Measurements from ENCODE around the gene HOATZ. TPM values are rescaled to one million over a fixed set of nuclear protein-coding genes. Genes with fewer than 3 reads are reported as not detected.
A peak's percentile ranks its signal among the peaks of the same experiment; 100 is the strongest.

The HOATZ gene
- total RNA-seq, 1 donor from 2014 or later: 0.43 TPM

- Mint-ChIP-seq H3K4me3 (ENCODE audit: unreplicated experiment) (no peak overlapping the region), H3K27me3 (ENCODE audit: low read depth, unreplicated experiment) (no peaks in the 10 kb centered on the region), H3K36me3 (ENCODE audit: low read depth, unreplicated experiment) (no peaks in the 10 kb centered on the region), H3K27ac (ENCODE audit: unreplicated experiment) (peak overlapping the region; percentile 55), H3K4me1 (ENCODE audit: low read depth, unreplicated experiment) (peaks cover 51% of the 10 kb centered on the region), H3K9me3 (ENCODE audit: unreplicated experiment) (no peaks in the 10 kb centered on the region)
- Histone ChIP-seq H3K4me1 (ENCODE audit: insufficient read depth, low read length) (peaks cover 30% of the 10 kb centered on the region), H3K4me2 (ENCODE audit: low read length) (no peak overlapping the region), H2AFZ (ENCODE audit: low read depth, low read length) (no peak overlapping the region), H4K20me1 (ENCODE audit: insufficient read depth, low read length) (no peaks in the 10 kb centered on the region), H3K9ac (ENCODE audit: low read length) (no peak overlapping the region), H3K4me3 (ENCODE audit: insufficient read depth, low read depth, low read length) (no peak overlapping the region), H3K36me3 (ENCODE audit: insufficient read depth, low read length) (no peaks in the 10 kb centered on the region), H3K9me3 (ENCODE audit: insufficient read depth, low read depth, low read length) (no peaks in the 10 kb centered on the region), H3K27me3 (ENCODE audit: insufficient read depth, low read length) (no peaks in the 10 kb centered on the region), H3K27ac (ENCODE audit: low read depth, low read length) (no peak overlapping the region), H3K79me2 (ENCODE audit: insufficient read depth, low read length) (no peaks in the 10 kb centered on the region)
- peak; percentile 84 for DNase-seq (ENCODE audit: low read depth)
- no peak for TF ChIP-seq EZH2 (IDR thresholded peaks at IDR 0.05; ENCODE audit: insufficient read depth, low read length)
- no peak for FAIRE-seq
Observed at GRCh38 chr11:111530091-111530490, 15.5 kb downstream of the HOATZ start.

GRCh38 chr11:111531136-111531535 is 16.6 kb downstream of the HOATZ start:
- no peak for TF ChIP-seq EZH2 (IDR thresholded peaks at IDR 0.05; ENCODE audit: insufficient read depth, low read length)
- TF ChIP-seq, protein P1, sequence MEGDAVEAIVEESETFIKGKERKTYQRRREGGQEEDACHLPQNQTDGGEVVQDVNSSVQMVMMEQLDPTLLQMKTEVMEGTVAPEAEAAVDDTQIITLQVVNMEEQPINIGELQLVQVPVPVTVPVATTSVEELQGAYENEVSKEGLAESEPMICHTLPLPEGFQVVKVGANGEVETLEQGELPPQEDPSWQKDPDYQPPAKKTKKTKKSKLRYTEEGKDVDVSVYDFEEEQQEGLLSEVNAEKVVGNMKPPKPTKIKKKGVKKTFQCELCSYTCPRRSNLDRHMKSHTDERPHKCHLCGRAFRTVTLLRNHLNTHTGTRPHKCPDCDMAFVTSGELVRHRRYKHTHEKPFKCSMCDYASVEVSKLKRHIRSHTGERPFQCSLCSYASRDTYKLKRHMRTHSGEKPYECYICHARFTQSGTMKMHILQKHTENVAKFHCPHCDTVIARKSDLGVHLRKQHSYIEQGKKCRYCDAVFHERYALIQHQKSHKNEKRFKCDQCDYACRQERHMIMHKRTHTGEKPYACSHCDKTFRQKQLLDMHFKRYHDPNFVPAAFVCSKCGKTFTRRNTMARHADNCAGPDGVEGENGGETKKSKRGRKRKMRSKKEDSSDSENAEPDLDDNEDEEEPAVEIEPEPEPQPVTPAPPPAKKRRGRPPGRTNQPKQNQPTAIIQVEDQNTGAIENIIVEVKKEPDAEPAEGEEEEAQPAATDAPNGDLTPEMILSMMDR (IDR thresholded peaks at IDR 0.05; ENCODE audit: insufficient read depth, low read depth, low read length): no peak
- no peaks in the 10 kb centered on the region for H3K9me3 ChIP-seq (ENCODE audit: insufficient read depth, low read depth, low read length)
- H3K4me2 ChIP-seq (ENCODE audit: low read length): peak overlapping the region; percentile 65
- no peak overlapping the region for H3K4me3 Mint-ChIP-seq (ENCODE audit: unreplicated experiment)
- no peak overlapping the region for H2AFZ ChIP-seq (ENCODE audit: low read depth, low read length)
- peak overlapping the region; percentile 68 for H3K27ac ChIP-seq (ENCODE audit: low read depth, low read length)
- H3K9ac ChIP-seq (ENCODE audit: low read length): no peak overlapping the region
- peak overlapping the region; percentile 5 for H3K27ac Mint-ChIP-seq (ENCODE audit: unreplicated experiment)
- H3K36me3 ChIP-seq (ENCODE audit: insufficient read depth, low read length): no peaks in the 10 kb centered on the region
- no peaks in the 10 kb centered on the region for H3K27me3 ChIP-seq (ENCODE audit: insufficient read depth, low read length)
- no peak overlapping the region for H3K4me3 ChIP-seq (ENCODE audit: insufficient read depth, low read depth, low read length)
- no peaks in the 10 kb centered on the region for H4K20me1 ChIP-seq (ENCODE audit: insufficient read depth, low read length)
- peaks cover 44% of the 10 kb centered on the region for H3K4me1 Mint-ChIP-seq (ENCODE audit: low read depth, unreplicated experiment)
- no peak for FAIRE-seq
- DNase-seq (ENCODE audit: low read depth): no peak
- H3K27me3 Mint-ChIP-seq (ENCODE audit: low read depth, unreplicated experiment): no peaks in the 10 kb centered on the region
- peaks cover 30% of the 10 kb centered on the region for H3K4me1 ChIP-seq (ENCODE audit: insufficient read depth, low read length)
- H3K36me3 Mint-ChIP-seq (ENCODE audit: low read depth, unreplicated experiment): no peaks in the 10 kb centered on the region
- H3K79me2 ChIP-seq (ENCODE audit: insufficient read depth, low read length): no peaks in the 10 kb centered on the region
- no peaks in the 10 kb centered on the region for H3K9me3 Mint-ChIP-seq (ENCODE audit: unreplicated experiment)

DNA sequence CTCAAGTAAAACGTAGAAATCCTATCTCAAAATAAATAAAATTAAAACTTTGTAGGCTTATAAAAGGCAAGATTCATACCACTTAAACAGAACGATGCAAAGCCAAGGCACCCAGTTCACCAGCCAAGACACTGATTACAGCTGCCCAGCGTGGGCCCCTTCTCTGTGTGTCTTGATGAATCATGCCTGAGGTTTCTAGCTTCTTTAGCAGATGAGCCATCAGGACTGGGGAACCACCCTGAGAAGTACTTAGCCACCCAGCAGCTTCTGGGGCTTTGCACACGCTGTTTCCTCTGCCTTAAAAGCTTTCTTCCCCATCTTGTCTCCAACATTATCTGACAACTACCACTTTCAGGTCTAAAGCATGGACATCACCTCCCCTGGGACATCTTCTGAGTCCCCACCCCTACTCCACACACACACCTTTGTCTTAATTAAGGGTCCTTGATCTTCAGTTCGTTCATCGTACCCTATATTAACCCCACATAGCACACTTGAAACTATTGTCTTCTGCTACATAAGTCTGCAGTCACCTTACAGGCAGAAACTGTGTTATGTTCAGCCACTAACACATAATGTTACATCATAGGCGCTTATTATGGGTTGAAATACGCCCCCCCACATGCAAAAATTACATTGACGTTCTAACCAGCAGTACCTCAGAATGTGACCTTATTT is 17.2 kb downstream of the HOATZ start:
- H3K4me2 ChIP-seq (ENCODE audit: low read length): peak overlapping the region; percentile 65
- peak overlapping the region; percentile 48 for H2AFZ ChIP-seq (ENCODE audit: low read depth, low read length)
- H3K4me1 Mint-ChIP-seq (ENCODE audit: low read depth, unreplicated experiment): peaks cover 39% of the 10 kb centered on the region
- no peak overlapping the region for H3K4me3 Mint-ChIP-seq (ENCODE audit: unreplicated experiment)
- H3K9ac ChIP-seq (ENCODE audit: low read length): peak overlapping the region; percentile 43
- TF ChIP-seq, protein P1 (IDR thresholded peaks at IDR 0.05; ENCODE audit: insufficient read depth, low read depth, low read length): no peak
- no peak for TF ChIP-seq EZH2 (IDR thresholded peaks at IDR 0.05; ENCODE audit: insufficient read depth, low read length)
- peak overlapping the region; percentile 68 for H3K27ac ChIP-seq (ENCODE audit: low read depth, low read length)
- no peaks in the 10 kb centered on the region for H4K20me1 ChIP-seq (ENCODE audit: insufficient read depth, low read length)
- H3K4me1 ChIP-seq (ENCODE audit: insufficient read depth, low read length): peaks cover 23% of the 10 kb centered on the region
- FAIRE-seq (peak; percentile 93), DNase-seq (ENCODE audit: low read depth) (peak; percentile 92)
- no peaks in the 10 kb centered on the region for H3K36me3 ChIP-seq (ENCODE audit: insufficient read depth, low read length)
- H3K36me3 Mint-ChIP-seq (ENCODE audit: low read depth, unreplicated experiment): no peaks in the 10 kb centered on the region
- H3K27ac Mint-ChIP-seq (ENCODE audit: unreplicated experiment): peak overlapping the region; percentile 93
- no peaks in the 10 kb centered on the region for H3K27me3 ChIP-seq (ENCODE audit: insufficient read depth, low read length)
- no peaks in the 10 kb centered on the region for H3K27me3 Mint-ChIP-seq (ENCODE audit: low read depth, unreplicated experiment)
- H3K4me3 ChIP-seq (ENCODE audit: insufficient read depth, low read depth, low read length): no peak overlapping the region
- H3K9me3 Mint-ChIP-seq (ENCODE audit: unreplicated experiment): no peaks in the 10 kb centered on the region
- no peaks in the 10 kb centered on the region for H3K79me2 ChIP-seq (ENCODE audit: insufficient read depth, low read length)
- no peaks in the 10 kb centered on the region for H3K9me3 ChIP-seq (ENCODE audit: insufficient read depth, low read depth, low read length)

Measured in astrocyte (in vitro differentiated cells and primary cell).